ENCODE data around the gene DPYSL3. TPM values are rescaled to one million over a fixed set of nuclear protein-coding genes. Genes with fewer than 3 reads are reported as not detected.

DPYSL3 gene
- total and polyA plus RNA-seq, 2 donors (not counting 3 experiments of a cell fraction or from before 2014, with no cell fraction given), result 80.3 to 146 TPM

- no peak overlapping the region for H3K4me2 ChIP-seq (ENCODE audit: insufficient read depth, low read length)
- H3K27me3 ChIP-seq (ENCODE audit: control insufficient read depth in 2 of 2, insufficient read depth in 2 of 2, low read length in 2 of 2), result peaks cover 0 to 13% of the 10 kb centered on the region in 2 experiments
- H3K36me3 ChIP-seq (ENCODE audit: control insufficient read depth in 2 of 2, extremely low read depth in 1 of 2, insufficient read depth in 2 of 2, low read length in 2 of 2), result no peaks in the 10 kb centered on the region
- no peak overlapping the region for H3K9ac ChIP-seq (replicated peaks; ENCODE audit: extremely low read depth, insufficient read depth, low read length)
- DNase-seq (ENCODE audit: low read depth, low spot score) (no peak), FAIRE-seq (no peak)
- H3K9me3 ChIP-seq (replicated peaks; ENCODE audit: control insufficient read depth, insufficient read depth, low read length), result no peaks in the 10 kb centered on the region
- H3K27ac ChIP-seq (ENCODE audit: insufficient read depth, low read depth, low read length), result no peak overlapping the region
- H3K9me1 ChIP-seq (replicated peaks; ENCODE audit: control insufficient read depth, extremely low read depth, insufficient read depth, low read length), result no peaks in the 10 kb centered on the region
- H3K4me3 ChIP-seq (replicated peaks in 1 of 3; ENCODE audit: insufficient read depth in 1 of 3, low read depth in 1 of 3, low read length in 3 of 3), result no peak overlapping the region
- TF ChIP-seq GATA2 (IDR thresholded peaks at IDR 0.05; ENCODE audit: insufficient read depth, insufficient read length, low read depth, low read length), result no peak
- TF ChIP-seq MAX (IDR thresholded peaks at IDR 0.05; ENCODE audit: insufficient read depth, insufficient read length), result no peak
- TF ChIP-seq MYC (IDR thresholded peaks at IDR 0.05; ENCODE audit: low read depth, low read length), result no peak
- no peak for TF ChIP-seq CTCF (IDR thresholded peaks at IDR 0.05; ENCODE audit: extremely low read depth in 1 of 2, insufficient read depth in 1 of 2, low read depth in 1 of 2, low read length in 2 of 2)
- TF ChIP-seq JUN (IDR thresholded peaks at IDR 0.05; ENCODE audit: borderline replicate concordance, insufficient read depth, insufficient read length, low read depth), result no peak
- TF ChIP-seq EZH2 (IDR thresholded peaks at IDR 0.05; ENCODE audit: borderline replicate concordance, low read depth, low read length, severe bottlenecking), result no peak
- TF ChIP-seq POLR2AphosphoS5 (IDR thresholded peaks at IDR 0.05; ENCODE audit: insufficient read depth, low read depth, low read length), result no peak
- TF ChIP-seq POLR2A (IDR thresholded peaks at IDR 0.05; ENCODE audit: low read depth, low read length), result no peak
- no peak for TF ChIP-seq FOS (IDR thresholded peaks at IDR 0.05; ENCODE audit: borderline replicate concordance, insufficient read depth, low read length)
- BruUV-seq (replicated peaks), result no TSS peak
- ChIA-PET CTCF (interaction anchor here (0.9 to 4.2 kb wide), 3 partner anchors 10 to 219 kb away, joined by 3 to 20 read pairs (median 4); no protein-coding TSS in a partner anchor), POLR2A (no interaction called here)
- no peaks in the 10 kb centered on the region for H3K4me1 ChIP-seq (ENCODE audit: control insufficient read depth, extremely low read depth, insufficient read depth, low read length)
- no peak overlapping the region for H2AFZ ChIP-seq (ENCODE audit: low read depth, low read length)
- intact Hi-C loops (cut with micrococcal nuclease) (no loop called here), dilution Hi-C loops (cut with MboI; ENCODE audit: extremely low pct_ligation_motif_present, low sequenced_read_pairs) (no loop called here)
- H3K79me2 ChIP-seq (ENCODE audit: control insufficient read depth, insufficient read depth, low read length), result no peaks in the 10 kb centered on the region
- H4K20me1 ChIP-seq (replicated peaks; ENCODE audit: control insufficient read depth, extremely low read depth, insufficient read depth, low read length), result no peaks in the 10 kb centered on the region
Observed at GRCh38 chr5:147359101-147359500, 150.8 kb downstream of the DPYSL3 start.
